ENCODE results near the gene PIGN.

The PIGN gene

DNA sequence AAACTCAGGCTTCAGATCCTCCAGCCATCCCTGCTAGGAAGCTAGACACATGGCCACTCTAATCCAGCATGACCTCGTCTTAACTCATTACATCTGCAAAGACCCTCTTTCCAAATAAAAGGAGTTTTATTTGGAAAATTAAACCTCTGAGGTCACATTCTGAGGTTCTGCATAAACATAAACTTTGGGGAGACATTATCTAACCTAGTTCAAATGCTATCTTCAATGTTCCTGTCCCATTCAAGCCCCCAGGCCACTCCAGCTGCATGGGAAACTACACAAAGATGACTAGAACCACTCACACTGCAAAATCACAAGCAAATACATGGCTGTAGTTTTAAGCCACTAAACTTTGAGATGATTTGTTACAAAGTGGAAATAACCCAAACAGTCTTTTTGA lies 195.0 kb downstream of the PIGN start:
- no peak overlapping the region for H3K4me3 ChIP-seq (ENCODE audit: low read depth, low read length)
- TF ChIP-seq, protein P1, sequence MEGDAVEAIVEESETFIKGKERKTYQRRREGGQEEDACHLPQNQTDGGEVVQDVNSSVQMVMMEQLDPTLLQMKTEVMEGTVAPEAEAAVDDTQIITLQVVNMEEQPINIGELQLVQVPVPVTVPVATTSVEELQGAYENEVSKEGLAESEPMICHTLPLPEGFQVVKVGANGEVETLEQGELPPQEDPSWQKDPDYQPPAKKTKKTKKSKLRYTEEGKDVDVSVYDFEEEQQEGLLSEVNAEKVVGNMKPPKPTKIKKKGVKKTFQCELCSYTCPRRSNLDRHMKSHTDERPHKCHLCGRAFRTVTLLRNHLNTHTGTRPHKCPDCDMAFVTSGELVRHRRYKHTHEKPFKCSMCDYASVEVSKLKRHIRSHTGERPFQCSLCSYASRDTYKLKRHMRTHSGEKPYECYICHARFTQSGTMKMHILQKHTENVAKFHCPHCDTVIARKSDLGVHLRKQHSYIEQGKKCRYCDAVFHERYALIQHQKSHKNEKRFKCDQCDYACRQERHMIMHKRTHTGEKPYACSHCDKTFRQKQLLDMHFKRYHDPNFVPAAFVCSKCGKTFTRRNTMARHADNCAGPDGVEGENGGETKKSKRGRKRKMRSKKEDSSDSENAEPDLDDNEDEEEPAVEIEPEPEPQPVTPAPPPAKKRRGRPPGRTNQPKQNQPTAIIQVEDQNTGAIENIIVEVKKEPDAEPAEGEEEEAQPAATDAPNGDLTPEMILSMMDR (conservative IDR thresholded peaks at IDR 0.05; ENCODE audit: low read depth, low read length) = no peak

DNA sequence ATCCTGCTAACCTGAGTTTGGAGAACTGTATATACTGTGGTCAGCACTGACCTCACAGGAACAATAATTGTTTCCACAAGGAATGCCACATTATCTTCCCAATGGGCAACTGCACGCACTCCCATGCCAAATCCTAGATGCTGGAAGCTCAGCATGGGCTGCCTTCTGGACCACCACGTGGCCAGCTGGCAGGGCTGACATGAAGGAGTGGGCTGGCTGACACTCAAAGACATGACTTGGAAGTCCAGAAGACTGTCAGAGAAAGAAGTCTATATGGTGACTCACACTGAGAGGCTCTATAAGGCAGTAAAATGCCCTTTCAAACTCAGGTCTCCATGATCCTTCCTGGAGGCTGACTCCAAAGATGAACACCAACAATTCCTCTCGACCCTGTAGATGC lies 195.7 kb downstream of the PIGN start:
- H3K4me3 ChIP-seq (ENCODE audit: low read depth, low read length) = no peak overlapping the region
- TF ChIP-seq, protein P1 (conservative IDR thresholded peaks at IDR 0.05; ENCODE audit: low read depth, low read length) = no peak
- DNase-seq (ENCODE audit: low read depth) = peak; percentile 55

More for the DNA sequence above, 195.0 kb downstream of the PIGN start:
- no peak for DNase-seq (ENCODE audit: low read depth)

Data from choroid plexus epithelial cell (primary cell).